ENCODE measurements around the gene SLC37A2.
A peak's percentile ranks its signal among the peaks of the same experiment; 100 is the strongest.
"Not testable (repeated sequence)": the region's sequence is repeated elsewhere in the genome, so short reads cannot be mapped to it uniquely, and the experiment has no call there.

SLC37A2 gene

DNA sequence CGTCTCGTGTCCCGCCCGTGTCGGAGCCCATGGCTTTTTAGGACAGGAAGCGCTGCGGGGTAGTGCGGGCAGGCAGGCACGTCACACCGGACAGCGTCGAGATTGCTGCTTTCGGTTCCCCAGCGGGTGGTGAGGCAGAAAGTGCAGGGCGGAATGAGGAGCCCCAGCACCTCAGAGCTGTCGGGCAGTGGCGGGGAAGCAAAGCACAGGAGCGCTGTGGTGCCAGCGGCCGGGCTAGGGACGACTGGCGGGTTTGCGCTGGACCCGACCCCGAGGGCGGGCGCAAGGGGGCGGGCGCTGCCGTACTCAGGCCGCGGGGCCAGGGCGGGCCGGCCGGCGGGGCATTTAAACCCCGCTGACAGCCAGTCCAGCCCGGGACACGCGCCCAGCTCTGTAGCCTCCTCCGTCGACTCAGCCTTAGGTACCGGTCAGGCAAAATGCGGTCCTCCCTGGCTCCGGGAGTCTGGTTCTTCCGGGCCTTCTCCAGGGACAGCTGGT is at the start of gene SLC37A2:
TSS of gene SLC37A2 (plus strand) at position 375 of the 498 bp plus-strand sequence. CDS start at position 438, 63 bp downstream.
- peak; percentile 49 for DNase-seq (ENCODE audit: low read depth)
- TF ChIP-seq CTCF (conservative IDR thresholded peaks at IDR 0.05; ENCODE audit: control insufficient read depth, insufficient read depth, low read depth, low read length): no peak
- H3K4me3 ChIP-seq (ENCODE audit: control insufficient read depth, low read depth, low read length): peak within 1 kb of the TSS; percentile 66

DNA sequence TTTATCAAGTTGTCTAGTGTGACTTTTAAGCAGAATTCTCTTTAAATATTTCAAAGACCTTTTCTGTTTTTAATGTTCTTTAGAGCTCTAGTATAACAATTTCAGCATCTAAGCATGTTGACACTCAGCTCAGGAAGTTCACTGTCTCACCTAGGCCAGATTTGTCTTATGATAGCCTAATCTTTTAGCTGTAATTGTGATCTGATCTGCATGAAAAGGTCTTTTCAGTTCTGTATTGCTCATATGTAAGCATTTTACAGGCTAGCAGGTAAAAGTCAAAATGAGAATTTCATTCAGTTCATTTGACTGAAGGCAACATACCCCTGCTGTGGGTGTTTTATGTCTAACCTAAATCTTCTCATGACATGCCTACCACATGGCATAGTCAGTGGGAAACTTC is 46.7 kb upstream of the SLC37A2 start:
- TF ChIP-seq CTCF (conservative IDR thresholded peaks at IDR 0.05; ENCODE audit: control insufficient read depth, insufficient read depth, low read depth, low read length): no peak
- H3K4me3 ChIP-seq (ENCODE audit: control insufficient read depth, low read depth, low read length): no peak overlapping the region
- DNase-seq (ENCODE audit: low read depth): no peak

DNA sequence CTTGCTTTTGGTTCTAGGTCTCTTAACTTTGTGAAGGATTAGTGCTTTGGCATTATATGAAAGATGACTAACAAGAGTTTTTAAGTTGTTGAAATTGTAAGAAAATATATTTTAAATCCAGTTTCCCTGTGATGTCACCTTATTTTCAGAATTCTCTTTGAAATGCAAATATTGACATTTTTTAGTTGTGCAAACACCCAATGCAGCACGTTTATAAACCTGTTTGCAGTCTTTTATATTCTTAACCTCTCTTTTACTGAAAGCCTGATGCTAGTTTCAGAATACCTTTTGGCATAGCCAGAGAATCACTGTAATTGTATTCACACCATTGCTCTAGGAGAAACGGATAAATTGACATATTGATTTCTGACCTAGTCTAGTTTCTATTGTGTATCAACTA is 42.8 kb upstream of the SLC37A2 start:
- TF ChIP-seq CTCF (conservative IDR thresholded peaks at IDR 0.05; ENCODE audit: control insufficient read depth, insufficient read depth, low read depth, low read length): no peak
- no peak for DNase-seq (ENCODE audit: low read depth)
- no peak overlapping the region for H3K4me3 ChIP-seq (ENCODE audit: control insufficient read depth, low read depth, low read length)

GRCh38 chr11:125022551-125022950 is 40.6 kb upstream of the SLC37A2 start:
- DNase-seq (ENCODE audit: low read depth): no peak
- no peak for TF ChIP-seq CTCF (conservative IDR thresholded peaks at IDR 0.05; ENCODE audit: control insufficient read depth, insufficient read depth, low read depth, low read length)
- H3K4me3 ChIP-seq (ENCODE audit: control insufficient read depth, low read depth, low read length): no peak overlapping the region

DNA sequence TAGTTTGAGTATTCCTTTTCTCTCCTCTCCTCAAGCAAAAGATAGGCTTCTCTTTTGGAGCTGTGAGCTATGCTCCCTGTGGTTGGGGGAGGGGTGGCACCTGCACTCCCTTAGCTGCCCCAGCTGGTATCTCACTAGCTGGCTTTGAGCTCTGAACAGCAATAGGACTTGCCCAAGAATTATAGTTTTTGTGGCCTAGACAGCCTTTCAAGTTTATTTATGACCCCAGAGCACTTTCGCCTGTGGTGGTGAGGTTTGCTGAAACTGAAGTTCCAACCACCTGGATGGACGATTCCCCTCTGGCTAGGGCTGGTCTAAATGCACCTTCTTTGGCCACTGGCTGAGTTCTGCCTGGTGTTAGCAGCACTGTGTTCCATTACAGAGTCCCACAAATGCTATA is 37.1 kb upstream of the SLC37A2 start:
- TF ChIP-seq CTCF (conservative IDR thresholded peaks at IDR 0.05; ENCODE audit: control insufficient read depth, insufficient read depth, low read depth, low read length): no peak
- DNase-seq (ENCODE audit: low read depth): no peak
- H3K4me3 ChIP-seq (ENCODE audit: control insufficient read depth, low read depth, low read length): no peak overlapping the region

DNA sequence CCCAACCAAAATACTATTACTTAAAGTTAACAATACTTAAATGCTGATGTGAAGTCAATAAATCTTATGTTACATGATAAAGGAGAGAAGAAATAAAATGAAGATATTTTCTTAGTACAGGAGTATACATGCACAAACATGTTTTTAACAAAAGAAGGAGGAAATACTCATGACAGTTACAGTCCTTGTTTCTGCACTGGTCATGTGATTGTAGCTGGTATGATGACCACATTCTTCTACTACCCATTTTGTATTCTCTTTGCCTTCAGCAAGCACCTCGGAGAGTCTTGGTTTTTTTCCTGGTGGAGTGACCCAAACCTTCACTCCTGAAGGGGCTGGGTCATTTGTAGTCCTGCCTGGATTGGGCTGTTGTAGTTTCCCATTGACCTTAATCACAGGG is 33.7 kb upstream of the SLC37A2 start:
- DNase-seq (ENCODE audit: low read depth); H3K4me3 ChIP-seq (ENCODE audit: control insufficient read depth, low read depth, low read length): not testable (repeated sequence)

DNA sequence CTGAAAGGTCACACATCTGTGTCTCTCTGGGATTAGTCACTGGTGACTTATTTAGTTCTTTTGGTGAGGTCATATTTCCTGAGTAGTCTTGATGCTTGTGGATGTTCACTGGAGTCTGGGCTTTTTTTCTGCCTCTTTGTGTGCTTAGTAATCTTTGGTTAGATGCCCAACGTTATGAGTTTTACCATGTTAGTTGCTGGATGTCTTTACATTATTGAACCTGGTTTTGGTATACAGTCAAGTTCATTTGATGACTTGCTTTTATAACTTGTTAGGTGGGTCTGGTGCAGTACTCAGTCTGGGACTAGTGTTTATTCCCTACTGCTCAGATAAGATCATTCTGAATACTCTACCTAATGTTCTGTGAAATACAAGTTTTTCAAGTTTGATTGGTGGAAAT is 26.2 kb upstream of the SLC37A2 start:
- no peak overlapping the region for H3K4me3 ChIP-seq (ENCODE audit: control insufficient read depth, low read depth, low read length)
- no peak for TF ChIP-seq CTCF (conservative IDR thresholded peaks at IDR 0.05; ENCODE audit: control insufficient read depth, insufficient read depth, low read depth, low read length)
- DNase-seq (ENCODE audit: low read depth): peak; percentile 98
